Sigmoid colon (tissue), 4 donors: Measurements from ENCODE around the gene TRIO.

Experiments used
- CTCF ChIP-seq, 4 experiments: fragments of 450-650 bp in 3 of 4; fragments of 200-600 bp in 1 of 4; IDR thresholded peaks; one replicate each; pipeline ENCODE4 v1.5.1; 2016 to 2019; ENCODE audit warnings: antibody characterized with exemption in 4 of 4, mild to moderate bottlenecking in 3 of 4, moderate library complexity in 2 of 4
- POLR2A ChIP-seq, 2 donors: fragments of 450-650 bp; IDR thresholded peaks; one replicate each; pipeline ENCODE4 v1.6.1; 2016; ENCODE audit warnings: antibody characterized with exemption in 2 of 2, mild to moderate bottlenecking in 2 of 2, moderate library complexity in 2 of 2
- POLR2AphosphoS5 ChIP-seq, 4 donors: sonication (generic); formaldehyde crosslinking; IDR thresholded peaks; one replicate each; pipeline ENCODE4 v1.6.1; 2017; ENCODE audit warnings: antibody characterized with exemption in 4 of 4

DNA sequence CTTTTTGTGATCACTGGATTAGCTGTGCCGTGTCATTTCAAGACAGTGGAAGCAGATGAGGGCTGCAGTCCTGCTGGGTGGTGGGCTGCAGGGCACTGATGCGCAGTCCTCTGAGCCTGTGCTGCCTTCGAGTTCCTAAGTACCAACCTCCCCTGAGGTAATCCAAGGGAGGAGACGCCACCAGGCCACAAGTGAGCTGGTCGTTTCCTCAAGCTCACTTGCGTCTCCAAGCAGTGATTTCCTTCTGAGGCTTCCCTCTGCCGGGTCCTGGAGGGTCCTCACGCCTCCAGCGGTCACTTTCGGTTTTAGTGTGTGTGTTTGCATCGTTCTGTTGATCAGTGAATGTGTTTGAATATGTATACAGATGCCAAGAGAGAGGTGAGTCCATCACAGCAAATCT, 115.7 kb downstream of the TRIO start:
- TF ChIP-seq CTCF (IDR thresholded peaks at IDR 0.05): no peak
- TF ChIP-seq POLR2A (IDR thresholded peaks at IDR 0.05): no peak
- TF ChIP-seq POLR2AphosphoS5 (IDR thresholded peaks at IDR 0.05): no peak
